Uterus (tissue), 2 donors: ENCODE results near the gene CNOT3.
"Not testable (repeated sequence)": the region's sequence is repeated elsewhere in the genome, so short reads cannot be mapped to it uniquely, and the experiment has no call there.

ENCODE experiments used
- CTCF ChIP-seq, 4 experiments: fragments of 200-600 bp in 2 of 4; fragments of 450-650 bp in 2 of 4; sonication (generic) in 2 of 4; IDR thresholded peaks; one replicate each; pipeline ENCODE4 v1.5.1; 2016 to 2019; ENCODE audit warnings: antibody characterized with exemption in 4 of 4, mild to moderate bottlenecking in 2 of 4, moderate library complexity in 1 of 4
- POLR2A ChIP-seq, 2 donors: fragments of 450-650 bp; IDR thresholded peaks; one replicate each; pipeline ENCODE4 v1.6.1; 2016; ENCODE audit warnings: antibody characterized with exemption in 2 of 2, mild to moderate bottlenecking in 1 of 2, moderate library complexity in 1 of 2

- not testable (repeated sequence) for TF ChIP-seq CTCF, POLR2A (IDR thresholded peaks at IDR 0.05)
Measured at GRCh38 chr19:54181894-54182293, 44.3 kb downstream of the CNOT3 start.
